HG02973 (cell line): ENCODE data around the gene ABLIM2.

ENCODE experiments used
- ATAC-seq: cut with Tn5 transposase; IDR thresholded peaks from one replicate; pipeline ENCODE4 v1.9.1; 2021; ENCODE audit warnings: moderate library complexity; ENCODE audit not compliant: unreplicated experiment

The ABLIM2 gene

DNA sequence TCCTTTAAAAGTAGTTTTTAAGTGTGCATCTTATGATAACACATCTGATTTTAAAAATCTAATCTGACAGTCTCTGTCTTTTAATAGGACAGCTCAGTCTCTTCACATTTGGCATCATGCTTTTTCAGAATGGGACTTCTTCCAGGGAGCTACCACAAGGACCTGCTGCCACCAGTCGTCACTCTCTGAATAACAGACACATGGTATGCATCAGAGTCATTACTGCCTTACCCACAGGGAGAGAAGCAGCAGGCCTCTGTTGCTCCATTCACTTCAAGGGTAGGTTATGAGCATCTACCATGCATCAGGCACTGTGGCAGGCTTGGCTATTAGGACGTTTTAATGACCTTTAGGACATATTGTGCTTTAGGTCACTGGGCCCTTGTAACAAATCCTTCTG, 169.0 kb downstream of the ABLIM2 start:
- no peak for ATAC-seq

DNA sequence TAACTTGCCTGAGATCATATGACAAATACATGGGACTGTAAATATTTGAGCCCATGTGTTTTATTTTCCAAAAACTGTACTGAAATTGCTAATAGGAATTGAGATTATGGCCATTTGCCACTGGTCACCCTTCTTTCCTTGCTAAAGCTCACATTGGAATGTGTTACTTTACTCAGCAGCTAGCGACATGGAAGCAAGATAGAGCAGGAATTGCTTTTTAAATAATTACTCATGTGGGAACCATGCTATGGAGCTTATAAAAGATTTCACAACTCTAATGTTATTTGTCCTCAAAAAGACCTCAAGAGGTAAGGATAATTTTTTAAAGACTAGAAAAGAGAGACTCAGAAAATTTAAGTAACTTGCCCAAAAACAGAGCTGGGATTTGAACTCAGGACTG, 170.2 kb downstream of the ABLIM2 start:
- ATAC-seq, result no peak

DNA sequence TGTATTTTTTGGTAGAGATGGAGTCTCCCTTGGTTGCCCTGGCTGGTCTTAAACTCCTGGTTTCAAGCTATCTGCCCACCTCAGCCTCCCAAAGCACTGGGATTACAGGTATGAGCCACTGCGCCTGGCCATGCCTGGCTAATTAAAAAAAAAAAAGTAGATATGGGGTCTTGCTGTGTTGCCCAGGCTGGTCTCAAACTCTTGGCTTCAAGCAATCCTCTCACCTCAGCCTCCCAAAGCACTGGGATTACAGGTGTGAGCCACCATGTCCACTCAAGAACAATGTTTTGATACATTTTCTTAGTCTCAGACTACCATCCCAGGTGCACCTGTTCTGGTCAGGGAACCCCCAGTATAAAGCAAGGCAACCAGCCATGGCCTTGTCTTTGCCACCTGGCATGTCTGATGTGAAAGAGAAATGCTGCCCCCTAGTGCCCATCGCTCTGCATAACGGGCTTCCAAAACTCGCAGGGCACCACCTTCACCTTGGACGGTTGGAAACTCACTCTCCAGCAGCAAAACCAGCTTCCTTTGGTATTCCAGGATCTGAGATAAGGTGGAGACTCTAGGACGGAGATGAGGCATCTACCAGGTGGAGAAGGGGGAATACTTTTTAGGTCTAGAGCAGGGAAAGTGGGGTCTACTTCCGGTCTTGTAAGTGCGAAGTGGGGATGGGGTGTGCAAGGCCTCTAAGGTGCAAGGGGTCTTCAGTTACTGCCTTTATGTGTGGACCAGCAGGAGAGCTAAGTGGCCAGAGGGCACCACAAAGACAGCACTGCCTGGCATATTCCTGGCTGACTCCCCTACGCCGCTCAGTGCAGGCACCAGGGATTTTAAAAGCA, 171.2 kb downstream of the ABLIM2 start:
- ATAC-seq, result peak; percentile 84

DNA sequence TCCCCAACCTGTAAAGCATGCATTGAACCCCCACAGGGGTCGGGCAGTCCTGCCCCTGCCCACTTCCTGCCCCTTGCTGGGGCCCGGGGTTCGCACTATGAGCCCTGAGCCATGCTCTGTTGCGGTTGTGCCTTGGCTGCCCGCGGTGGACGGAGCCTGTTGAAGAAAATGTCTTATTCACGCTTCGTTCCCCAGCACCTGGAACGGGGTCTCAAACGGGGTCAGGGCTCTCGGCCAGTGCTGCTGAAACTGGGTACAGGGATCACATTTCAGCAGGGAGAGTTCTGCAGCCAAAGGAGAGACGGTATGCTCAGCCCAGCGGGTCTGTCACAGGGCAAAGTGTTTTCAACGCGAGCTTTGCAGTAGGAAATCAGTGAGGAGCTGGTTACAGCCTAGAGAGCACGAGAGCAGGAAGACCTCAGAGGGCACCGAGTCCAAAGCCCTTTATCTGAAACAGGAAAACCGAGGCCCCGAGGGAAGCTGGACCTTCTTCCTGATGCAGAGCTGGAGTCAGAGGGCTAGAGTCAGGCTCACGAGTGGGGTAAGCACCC, 172.6 kb downstream of the ABLIM2 start:
- ATAC-seq, result no peak

GRCh38 chr4:7985072-7985471, 173.5 kb downstream of the ABLIM2 start:
- ATAC-seq, result no peak

DNA sequence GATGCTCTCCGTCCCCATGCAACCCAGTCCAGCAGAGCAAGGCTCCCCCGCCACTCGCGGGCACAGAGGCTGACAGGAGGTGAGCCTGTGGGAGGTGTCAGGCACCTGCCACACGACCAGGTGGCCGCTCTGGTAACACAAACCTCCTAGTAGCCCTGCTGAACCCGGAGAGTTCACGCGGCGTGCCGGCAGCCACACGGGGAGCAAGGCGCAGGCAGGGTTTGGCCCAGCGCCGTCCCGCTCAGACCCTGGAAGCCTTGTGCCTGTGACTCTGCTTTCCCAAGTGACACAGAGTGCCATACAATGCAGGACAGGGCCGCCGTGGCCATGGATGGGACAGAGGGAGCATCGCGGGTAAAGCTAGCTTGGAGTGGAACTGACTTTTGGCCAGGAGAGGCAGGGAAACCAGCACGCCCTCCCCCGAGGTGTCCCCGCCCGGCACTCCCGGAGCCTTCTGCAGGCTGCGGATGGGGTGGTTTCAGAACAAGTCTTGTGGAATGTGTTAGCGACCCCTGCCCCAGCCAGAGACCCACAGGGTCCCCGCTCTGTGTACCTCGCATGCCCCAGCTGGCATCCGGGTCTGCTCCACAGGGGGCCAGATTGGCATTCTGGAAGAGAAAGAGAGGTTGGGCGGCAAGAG, 174.2 kb downstream of the ABLIM2 start:
- ATAC-seq, result no peak

GRCh38 chr4:7983296-7983695, 175.3 kb downstream of the ABLIM2 start:
- ATAC-seq, result no peak

DNA sequence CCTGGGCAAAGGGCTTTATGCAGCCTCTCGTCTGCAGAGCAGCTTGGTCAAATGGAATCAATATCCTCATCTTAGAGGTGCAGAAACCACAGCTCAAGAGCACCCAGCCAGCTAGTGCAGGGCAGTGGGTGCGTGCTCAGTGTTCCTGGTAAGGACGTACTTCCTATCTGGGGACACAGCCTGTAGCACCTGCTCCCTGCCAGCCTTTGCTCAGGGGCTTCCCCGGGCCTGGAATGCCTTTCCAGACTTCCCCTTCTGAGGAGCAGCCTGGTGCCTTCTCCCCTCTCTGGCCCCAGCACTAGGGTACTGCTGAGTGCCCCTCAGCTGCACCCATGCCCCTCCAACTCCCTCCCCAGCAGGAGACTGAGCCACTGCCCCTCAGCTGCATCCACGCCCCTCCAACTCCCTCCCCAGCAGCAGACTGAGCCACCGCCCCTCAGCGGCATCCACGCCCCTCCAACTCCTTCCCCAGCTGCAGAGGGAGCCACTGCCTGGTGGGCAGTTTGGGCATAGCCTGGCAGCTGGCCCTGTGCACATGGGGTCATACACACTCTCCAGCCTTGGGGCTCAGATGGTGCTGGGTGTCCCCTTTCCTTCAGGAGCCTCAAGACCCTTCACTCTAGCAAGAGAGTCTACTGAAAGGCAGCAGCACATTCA, 176.7 kb downstream of the ABLIM2 start:
- no peak for ATAC-seq

- ATAC-seq, result no peak
These were observed 178.6 kb downstream of the ABLIM2 start for GRCh38 chr4:7980036-7980435.

DNA sequence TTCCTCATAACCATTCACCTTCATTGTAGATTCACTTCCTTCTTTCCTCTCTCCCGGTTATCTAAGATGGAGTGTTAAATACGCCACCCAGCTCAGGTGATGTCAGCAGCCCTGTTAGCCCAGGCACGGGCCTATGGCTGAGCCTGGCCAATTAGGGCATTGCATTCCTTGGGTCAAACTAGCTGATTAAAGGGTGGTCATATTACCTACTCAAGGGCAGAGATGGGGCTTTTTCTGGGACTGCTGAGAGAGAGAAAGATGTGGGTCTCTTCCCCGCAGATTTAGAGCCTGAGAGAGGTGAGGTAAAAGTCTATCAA, 179.0 kb downstream of the ABLIM2 start:
- no peak for ATAC-seq

- ATAC-seq, result no peak
These were observed 179.5 kb downstream of the ABLIM2 start for GRCh38 chr4:7978907-7979651.

DNA sequence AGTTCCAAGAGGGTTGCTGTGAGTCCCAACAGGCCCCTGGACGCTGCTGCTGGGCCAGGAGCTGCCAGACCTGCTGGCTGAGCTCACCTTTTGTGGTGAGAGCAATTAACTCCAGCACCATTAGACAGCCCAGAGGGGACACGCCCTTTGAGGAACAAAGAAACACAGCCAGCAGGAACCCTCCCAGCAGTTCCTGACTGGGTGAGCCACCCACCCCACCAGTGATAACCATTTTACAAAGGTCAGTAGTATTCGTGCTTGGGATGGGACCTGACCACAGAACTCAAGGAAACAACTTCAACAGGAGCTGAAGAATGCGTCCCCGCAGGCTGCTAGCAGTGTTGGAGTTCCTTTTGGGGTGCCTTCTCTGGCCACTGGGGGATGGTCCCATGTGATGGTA, 180.1 kb downstream of the ABLIM2 start:
- ATAC-seq, result no peak

- ATAC-seq, result no peak
These were observed 182.0 kb downstream of the ABLIM2 start for GRCh38 chr4:7976634-7977033.

- ATAC-seq, result no peak
These were observed 182.6 kb downstream of the ABLIM2 start for GRCh38 chr4:7976025-7976424.

DNA sequence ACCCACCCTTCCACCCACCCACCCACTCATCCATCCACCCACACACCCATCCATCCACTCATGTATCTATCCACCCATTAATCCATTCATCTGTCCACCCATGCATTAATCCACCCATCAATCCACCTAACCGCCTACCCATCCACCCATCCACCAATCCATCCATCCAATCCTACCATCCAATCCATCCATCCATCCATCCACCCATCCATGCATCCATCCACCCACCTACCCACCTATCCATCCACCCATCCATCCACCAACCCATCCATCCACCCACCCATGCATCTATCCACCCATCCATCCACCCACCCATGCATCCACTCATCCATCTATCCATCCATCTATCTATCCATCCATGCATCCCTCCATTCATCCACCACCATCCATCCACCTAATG, 184.2 kb downstream of the ABLIM2 start:
- ATAC-seq, result no peak

GRCh38 chr4:7973545-7973981, 185.1 kb downstream of the ABLIM2 start:
- no peak for ATAC-seq

DNA sequence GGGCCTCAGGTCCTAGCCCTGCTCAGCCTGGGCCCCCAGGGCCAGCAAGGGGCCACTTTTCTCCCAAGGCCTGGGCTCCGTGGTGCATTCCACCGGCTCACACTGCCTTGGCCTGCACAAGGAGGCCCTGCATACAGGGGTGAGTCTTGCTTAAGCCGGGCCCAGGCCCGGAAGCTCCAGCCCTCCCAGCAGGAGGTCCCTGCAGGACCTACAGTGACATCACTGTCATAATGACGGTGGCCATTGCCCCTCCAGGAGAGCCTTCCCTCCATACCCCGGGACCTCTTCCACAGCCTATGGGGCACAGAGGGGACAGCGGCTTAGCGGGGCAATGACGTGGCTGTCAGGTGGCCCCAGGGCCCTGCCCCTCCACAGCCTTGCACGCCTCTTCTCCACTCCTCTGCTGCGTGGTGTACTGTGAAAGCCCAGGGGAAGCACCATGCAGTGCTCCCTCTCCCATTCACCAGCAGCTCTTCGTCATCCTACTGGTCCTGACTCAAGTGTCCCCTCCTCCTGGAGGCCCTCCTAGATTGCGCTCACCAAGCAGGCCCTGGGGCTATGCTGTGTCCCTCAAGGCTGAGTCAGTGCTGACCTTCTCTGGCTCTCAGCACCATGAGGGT, 186.6 kb downstream of the ABLIM2 start:
- ATAC-seq, result no peak

GRCh38 chr4:7971159-7971631, 187.4 kb downstream of the ABLIM2 start:
- ATAC-seq, result no peak

DNA sequence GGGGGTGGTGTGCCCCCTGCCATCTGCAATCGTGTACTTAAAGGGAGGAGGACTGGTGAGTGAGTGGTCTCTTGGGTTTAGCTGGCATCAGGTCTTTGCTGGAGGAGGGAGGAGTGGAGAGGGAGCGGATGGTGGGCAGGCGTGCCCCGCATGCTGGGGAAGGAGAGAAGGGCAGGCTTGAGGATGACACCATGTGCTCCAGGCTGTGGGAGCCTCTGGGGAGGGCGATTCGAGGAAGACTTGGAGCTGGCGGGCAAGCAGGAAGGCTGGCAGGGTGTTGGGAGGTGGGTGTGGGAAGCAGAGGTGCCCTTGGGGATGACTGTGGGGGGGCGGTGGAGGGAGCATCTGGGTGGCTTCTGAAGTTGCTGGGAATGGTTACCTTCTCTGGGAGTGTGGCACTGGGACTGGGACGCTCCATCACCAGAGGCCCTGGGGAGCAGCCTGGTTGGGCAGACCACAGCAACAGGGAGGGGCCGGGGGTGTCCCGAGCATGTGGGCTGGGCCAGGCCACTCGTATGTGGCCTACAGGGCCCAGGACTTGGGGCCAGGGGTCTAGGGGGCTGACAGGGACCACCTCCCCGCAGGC, 188.2 kb downstream of the ABLIM2 start:
- no peak for ATAC-seq

DNA sequence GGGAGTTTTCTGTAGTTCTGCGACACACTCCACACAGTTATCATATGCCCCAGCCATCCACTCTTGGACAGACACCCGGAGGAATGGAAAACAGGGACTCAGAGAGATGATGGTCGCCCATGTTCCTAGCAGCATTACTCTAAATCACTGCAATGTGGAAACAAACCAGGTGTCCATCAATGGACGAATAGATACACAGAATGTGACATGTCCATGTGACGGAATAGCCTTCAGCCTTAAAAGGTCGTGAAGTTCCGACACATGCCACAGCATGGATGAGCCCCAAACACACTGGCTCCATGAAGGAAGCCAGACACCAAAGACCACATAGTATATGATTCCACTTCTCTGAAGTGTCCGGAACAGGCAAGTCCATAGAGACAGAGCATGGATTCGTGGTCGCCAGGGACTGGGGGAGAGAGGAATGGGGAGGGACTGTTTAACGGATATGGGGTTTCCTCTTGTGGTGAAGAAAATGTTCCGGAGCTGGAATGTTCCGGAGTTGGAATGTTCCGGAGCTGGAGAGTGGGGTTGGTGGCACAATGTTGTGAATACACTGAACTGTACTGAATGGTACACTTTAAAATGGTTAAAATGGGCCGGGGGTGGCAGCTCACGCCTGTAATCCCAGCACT, 190.2 kb downstream of the ABLIM2 start:
- ATAC-seq, result no peak
